Heart right ventricle (tissue), 16 donors: Measurements from ENCODE around the gene MICAL2. TPM values are rescaled to one million over a fixed set of nuclear protein-coding genes. Genes with fewer than 3 reads are reported as not detected.

Experiments
- ATAC-seq, 8 donors: fragments of 200-7000 bp; cut with Tn5 transposase; one replicate each; pipeline ENCODE4 v1.9.1; 2020; ENCODE audit warnings: mild to moderate bottlenecking in 8 of 8, moderate library complexity in 8 of 8, moderate number of reproducible peaks in 1 of 8
- DNase-seq, 2 donors: peaks; one replicate each; pipeline ENCODE4 v3.0.0-alpha.2; 2020
- H3K27ac ChIP-seq, 10 donors: fragments of 200-600 bp; sonication (generic) in 2 of 10; one replicate each; pipeline versions ENCODE4 v1.5.0 to v1.8.0; 2020 to 2022; ENCODE audit warnings: mild to moderate bottlenecking in 3 of 10
- H3K27me3 ChIP-seq, 7 donors: fragments of 200-600 bp; one replicate each; pipeline ENCODE4 v1.8.0; 2021 to 2022; ENCODE audit warnings: mild to moderate bottlenecking in 2 of 7
- H3K36me3 ChIP-seq, 9 donors: fragments of 200-600 bp; sonication (generic) in 1 of 9; one replicate each; pipeline versions ENCODE4 v1.5.0 to v1.8.0; 2020 to 2022; ENCODE audit warnings: mild to moderate bottlenecking in 2 of 9
- H3K4me1 ChIP-seq, 9 donors: fragments of 200-600 bp; sonication (generic) in 1 of 9; one replicate each; pipeline versions ENCODE4 v1.5.0 to v1.8.0; 2020 to 2022; ENCODE audit warnings: mild to moderate bottlenecking in 4 of 9
- H3K4me3 ChIP-seq, 10 donors: fragments of 200-600 bp; sonication (generic) in 2 of 10; one replicate each; pipeline versions ENCODE4 v1.5.0 to v1.8.0; 2020 to 2022; ENCODE audit warnings: mild to moderate bottlenecking in 7 of 10, moderate library complexity in 2 of 10
- H3K9me3 ChIP-seq, 11 donors: fragments of 200-600 bp in 10 of 11; sonication (generic) in 2 of 11; one replicate each; pipeline versions ENCODE4 v1.5.0 to v1.8.0; 2013 to 2022; ENCODE audit warnings: mild to moderate bottlenecking in 2 of 11, control low read depth in 1 of 11, moderate library complexity in 1 of 11
- WGBS, 2 donors: extraction: QIAGEN DNeasy Blood & Tissue Kit; methylation state at CpG; one replicate each; pipeline ENCODE4 v1.1.7; 2013; ENCODE audit warnings: inconsistent platforms in 1 of 2; 5-methylcytosine and 5-hydroxymethylcytosine counted together
- intact Hi-C, 10 donors: fragments of 100-400 bp; cut with DNase I; formaldehyde crosslinking; loops; one replicate each; pipeline versions ENCODE4 v1.11.1 to v1.14.2; 2022
- polyA plus RNA-seq, 2 donors: library from polyadenylated mRNA; stranded (reverse); fragments of 200-250 nt; gene quantifications; one replicate each; pipeline ENCODE4 v1.2.3, GENCODE V29; 2013
- total RNA-seq, 10 donors: library from RNA; stranded (reverse); fragmentation: NEBNext Ultra II Directional in 3 of 10; extraction: Animal tissue kit (Norgen Biotek cat#: 25700) in 3 of 10; gene quantifications; one replicate each; pipeline versions ENCODE4 v1.2.1 to v1.2.4, GENCODE V29; 2021 to 2023
- TF ChIP-seq, protein P1 (sequence below), 9 donors: fragments of 200-600 bp; sonication (generic) in 2 of 9; IDR thresholded peaks; one replicate each; pipeline versions ENCODE4 v1.5.0 to v1.8.0; 2021 to 2022; ENCODE audit warnings: antibody characterized with exemption in 9 of 9, mild to moderate bottlenecking in 5 of 9, moderate library complexity in 1 of 9
- donor health status: Arrhythmogenic right ventricular cardiomyopathy.
- donor health status: ischemic (EF 13 %, LVEDD 7.1; RV severe dilation, severe dysfunction).
- donor health status: healthy with polysubstance abuse.
- donor health status: DM: no; HTN: yes; CAD: no.
- donor health status: DM: no; HTN: no; CAD: no.
- donor health status: ischemic (EF 25% LVEDD 6.9; RV normal size, moderate dysfunction).
- donor health status: ischemic (EF 25% LVEDD 5.7; RV mildly dilated, moderate dysfunction).
- donor health status: healthy.
- donor health status: DM: yes; HTN: yes; CAD: no.
- donor health status: Ischemic cardiomyopathy.
- donor health status: ischemic (EF 35%, LVEDD 5.7; RV mildly dilated, moderate dysfunction).
- donor health status: nonischemic (EF 11% LVEDD 7.7; RV severe dilation, severe dysfunction).
- donor health status: DM: yes; HTN: yes; CAD: no.
- donor health status: PGD.
- donor health status: ischemic (EF 29% LVEDD 5.4; RV normal size, mild dysfunction).
- donor health status: nonischemic (EF 23%, LVEDD 6.1; RV moderate dilation, normal function).

The MICAL2 gene
- total and polyA plus RNA-seq, 12 donors: 32.5 to 95.7 (median 70.5) TPM

DNA sequence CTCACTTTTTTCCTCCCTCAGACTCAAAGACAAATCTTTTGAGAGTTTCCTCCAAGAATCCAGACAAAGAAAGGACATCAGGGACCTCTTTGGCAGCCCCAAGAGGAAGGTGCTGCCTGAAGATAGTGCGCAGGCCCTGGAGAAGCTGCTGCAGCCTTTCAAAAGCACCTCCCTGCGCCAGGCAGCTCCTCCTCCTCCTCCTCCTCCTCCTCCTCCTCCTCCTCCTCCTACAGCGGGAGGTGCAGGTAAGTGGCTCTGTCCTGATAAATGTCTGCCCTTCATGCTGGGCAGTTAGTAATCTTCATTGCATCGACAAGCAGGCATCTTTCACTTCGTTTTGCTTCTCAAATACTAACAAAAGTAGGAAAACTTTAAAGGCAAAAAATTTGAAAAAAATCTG is 184.2 kb downstream of the MICAL2 start:
- no peak for DNase-seq
- intact Hi-C loops: loop anchor here in 1 of 10 donors (5.0 kb wide), 1 partner anchor 888 kb away; no protein-coding TSS in a partner anchor
- Histone ChIP-seq H3K4me1 (peaks cover 0 to 12% (median 0%) of the 10 kb centered on the region in 9 donors), H3K4me3 (no peak overlapping the region), H3K36me3 (no peaks in the 10 kb centered on the region), H3K9me3 (peaks cover 0 to 17% (median 8%) of the 10 kb centered on the region in 11 donors), H3K27me3 (no peaks in the 10 kb centered on the region), H3K27ac (no peak overlapping the region)
- ATAC-seq: no peak
- TF ChIP-seq, protein P1, sequence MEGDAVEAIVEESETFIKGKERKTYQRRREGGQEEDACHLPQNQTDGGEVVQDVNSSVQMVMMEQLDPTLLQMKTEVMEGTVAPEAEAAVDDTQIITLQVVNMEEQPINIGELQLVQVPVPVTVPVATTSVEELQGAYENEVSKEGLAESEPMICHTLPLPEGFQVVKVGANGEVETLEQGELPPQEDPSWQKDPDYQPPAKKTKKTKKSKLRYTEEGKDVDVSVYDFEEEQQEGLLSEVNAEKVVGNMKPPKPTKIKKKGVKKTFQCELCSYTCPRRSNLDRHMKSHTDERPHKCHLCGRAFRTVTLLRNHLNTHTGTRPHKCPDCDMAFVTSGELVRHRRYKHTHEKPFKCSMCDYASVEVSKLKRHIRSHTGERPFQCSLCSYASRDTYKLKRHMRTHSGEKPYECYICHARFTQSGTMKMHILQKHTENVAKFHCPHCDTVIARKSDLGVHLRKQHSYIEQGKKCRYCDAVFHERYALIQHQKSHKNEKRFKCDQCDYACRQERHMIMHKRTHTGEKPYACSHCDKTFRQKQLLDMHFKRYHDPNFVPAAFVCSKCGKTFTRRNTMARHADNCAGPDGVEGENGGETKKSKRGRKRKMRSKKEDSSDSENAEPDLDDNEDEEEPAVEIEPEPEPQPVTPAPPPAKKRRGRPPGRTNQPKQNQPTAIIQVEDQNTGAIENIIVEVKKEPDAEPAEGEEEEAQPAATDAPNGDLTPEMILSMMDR (IDR thresholded peaks at IDR 0.05): no peak
- WGBS, 2 donors: 68 to 84% methylated on average over 5 of the region's 5 CpGs

DNA sequence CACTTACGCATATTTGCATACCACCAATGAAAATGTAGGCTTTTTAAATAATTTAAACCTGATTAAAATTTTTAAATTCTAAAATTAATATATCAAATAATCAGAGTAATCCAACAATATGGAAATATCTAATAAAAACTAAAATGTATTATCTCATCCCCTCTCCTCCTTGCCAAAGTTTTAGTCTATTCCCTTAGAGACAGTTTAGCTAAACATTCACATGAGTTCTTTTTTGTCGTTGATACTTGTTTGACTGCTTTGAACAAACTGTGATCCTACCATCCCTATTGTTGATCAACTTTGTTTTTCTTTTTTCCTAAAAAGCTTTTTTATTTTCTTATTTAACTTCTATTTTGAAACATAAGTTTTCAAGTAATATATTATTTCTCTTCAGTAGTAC is 185.6 kb downstream of the MICAL2 start:
- DNase-seq (no peak), ATAC-seq (no peak)
- H3K4me1 ChIP-seq: no peaks in the 10 kb centered on the region
- no peak overlapping the region for H3K4me3 ChIP-seq
- H3K27ac ChIP-seq: no peak overlapping the region
- H3K9me3 ChIP-seq: peaks cover 0 to 18% (median 8%) of the 10 kb centered on the region in 11 donors
- TF ChIP-seq, protein P1 (IDR thresholded peaks at IDR 0.05): no peak
- intact Hi-C loops: no loop called here
- WGBS, 2 donors: 88 to 93% methylated on average over 2 of the region's 2 CpGs
- H3K36me3 ChIP-seq: no peaks in the 10 kb centered on the region
- H3K27me3 ChIP-seq: no peaks in the 10 kb centered on the region

DNA sequence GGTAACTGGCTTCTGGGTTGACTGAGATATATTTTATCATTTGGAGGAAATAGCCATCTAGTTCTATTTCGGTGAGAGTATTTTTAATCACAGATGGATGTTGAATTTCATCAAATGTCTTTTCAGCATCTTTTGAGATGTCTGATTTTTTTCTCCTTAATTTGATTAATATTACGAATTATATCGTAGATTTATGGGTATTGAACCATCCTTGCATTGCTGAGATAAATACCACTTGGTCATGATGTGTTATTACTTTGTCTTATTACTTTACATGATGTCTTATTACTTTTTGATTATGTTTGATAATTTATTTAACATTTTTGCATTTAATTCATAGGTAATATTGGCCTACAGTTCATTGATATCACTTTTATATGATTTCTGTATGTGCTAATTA is 188.2 kb downstream of the MICAL2 start:
- no peak overlapping the region for H3K27ac ChIP-seq
- H3K27me3 ChIP-seq: no peaks in the 10 kb centered on the region
- WGBS, 2 donors: 96 to 97% methylated on average over 3 of the region's 3 CpGs
- peaks cover 0 to 18% (median 8%) of the 10 kb centered on the region in 11 donors for H3K9me3 ChIP-seq
- H3K4me1 ChIP-seq: no peaks in the 10 kb centered on the region
- TF ChIP-seq, protein P1 (IDR thresholded peaks at IDR 0.05): no peak
- H3K36me3 ChIP-seq: no peaks in the 10 kb centered on the region
- intact Hi-C loops: no loop called here
- H3K4me3 ChIP-seq: no peak overlapping the region
- DNase-seq: no peak
- no peak for ATAC-seq

DNA sequence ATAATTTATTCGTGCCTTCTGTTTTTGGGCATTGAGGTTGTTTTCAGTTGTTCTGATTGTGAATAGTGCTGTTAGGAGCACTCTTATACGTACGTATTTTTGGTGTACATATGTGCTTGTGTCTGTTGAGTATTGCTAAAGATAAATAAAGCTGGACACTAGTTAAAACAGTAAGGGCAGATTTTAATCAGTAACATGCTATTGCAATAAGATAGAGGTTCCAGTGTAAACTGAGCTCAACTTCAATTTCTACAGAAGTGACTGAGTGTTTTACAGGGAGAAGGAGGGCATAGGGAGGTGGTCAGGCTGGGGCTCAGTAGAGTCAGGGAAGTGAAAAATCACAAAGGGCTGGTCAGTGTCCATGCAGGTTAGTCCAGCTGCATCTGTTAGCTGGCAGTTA is 191.0 kb downstream of the MICAL2 start:
- 91 to 96% methylated on average over 3 of the region's 3 CpGs for WGBS, 2 donors
- DNase-seq (no peak), ATAC-seq (no peak)
- Histone ChIP-seq H3K36me3 (no peaks in the 10 kb centered on the region), H3K4me1 (no peaks in the 10 kb centered on the region), H3K4me3 (no peak overlapping the region), H3K27me3 (no peaks in the 10 kb centered on the region), H3K9me3 (peaks cover 0 to 18% (median 8%) of the 10 kb centered on the region in 11 donors), H3K27ac (no peak overlapping the region)
- intact Hi-C loops: no loop called here
- TF ChIP-seq, protein P1 (IDR thresholded peaks at IDR 0.05): no peak
